Measurements from ENCODE around the gene TNKS2. TPM values are rescaled to one million over a fixed set of nuclear protein-coding genes. Genes with fewer than 3 reads are reported as not detected.
"Not testable (repeated sequence)": the region's sequence is repeated elsewhere in the genome, so short reads cannot be mapped to it uniquely, and the experiment has no call there.

Gene TNKS2
- total and polyA plus RNA-seq, 3 donors from 2014 or later: 23.4 to 36.1 (median 31.3) TPM

DNA sequence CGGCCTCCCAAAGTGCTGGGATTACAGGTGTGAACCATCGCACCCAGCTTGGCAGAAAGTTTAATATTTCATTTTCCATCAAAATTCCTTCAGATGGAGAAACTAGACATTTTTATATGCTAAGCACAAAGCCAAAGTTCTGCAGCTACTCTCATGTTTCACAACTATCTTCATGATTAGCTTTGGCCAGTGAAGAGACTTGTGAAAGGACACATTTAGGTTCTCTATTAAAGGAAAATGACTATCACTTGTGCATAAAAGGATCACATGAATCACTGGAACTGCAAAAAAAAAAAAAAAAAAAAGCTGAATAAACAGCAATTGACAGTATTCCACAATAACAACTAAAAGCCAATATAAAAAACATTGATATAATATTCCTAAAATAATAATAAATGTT lies 94.8 kb downstream of the TNKS2 start:
- H3K4me1 ChIP-seq: no peaks in the 10 kb centered on the region
- TF ChIP-seq CTCF (IDR thresholded peaks at IDR 0.05): no peak
- no peak overlapping the region for H3K27ac ChIP-seq
- WGBS, 2 donors: 100% methylated on average over 2 of the region's 2 CpGs
- H3K36me3 ChIP-seq (ENCODE audit: low read depth, missing control alignments): no peaks in the 10 kb centered on the region
- no peak for DNase-seq
- no peak overlapping the region for H3K4me3 ChIP-seq
- intact Hi-C loops (cut with DNase I; ENCODE audit: low total_unique reads): no loop called here
- H3K27me3 ChIP-seq: no peaks in the 10 kb centered on the region
- H3K9me3 ChIP-seq: no peaks in the 10 kb centered on the region

DNA sequence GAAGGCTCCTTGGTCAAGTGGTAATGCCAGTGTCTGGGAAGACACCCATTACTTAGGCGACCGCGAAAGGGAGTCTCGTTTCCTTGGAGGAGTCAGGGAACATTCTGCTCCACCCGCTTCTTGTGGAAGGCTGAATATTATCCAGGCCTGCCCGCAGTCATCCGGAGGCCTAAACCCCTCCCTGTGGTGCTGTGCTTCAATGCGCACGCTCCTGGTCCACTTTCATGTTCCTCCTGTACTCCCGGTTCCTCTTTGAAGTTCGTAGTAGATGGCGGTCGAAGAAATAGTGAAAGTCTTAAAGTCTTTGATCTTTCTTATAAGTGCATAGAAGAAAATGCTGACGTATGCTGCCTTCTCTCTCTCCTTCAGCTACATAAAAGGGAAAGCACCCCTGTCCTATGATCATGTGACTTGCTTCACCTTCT lies 96.0 kb downstream of the TNKS2 start:
- H3K36me3 ChIP-seq (ENCODE audit: low read depth, missing control alignments); H3K27me3 ChIP-seq; H3K4me1 ChIP-seq; intact Hi-C loops (cut with DNase I; ENCODE audit: low total_unique reads); H3K9me3 ChIP-seq; H3K4me3 ChIP-seq; DNase-seq; H3K27ac ChIP-seq: not testable (repeated sequence)
- 61 to 67% methylated on average over 12 to 14 of the region's 14 CpGs for WGBS, 2 donors

GRCh38 chr10:91896212-91896756 lies 98.1 kb downstream of the TNKS2 start:
- no peaks in the 10 kb centered on the region for H3K27me3 ChIP-seq
- intact Hi-C loops (cut with DNase I; ENCODE audit: low total_unique reads): no loop called here
- no peaks in the 10 kb centered on the region for H3K36me3 ChIP-seq (ENCODE audit: low read depth, missing control alignments)
- no peak for DNase-seq
- TF ChIP-seq POLR2A (IDR thresholded peaks at IDR 0.05) (no peak), CTCF (IDR thresholded peaks at IDR 0.05) (no peak)
- no peaks in the 10 kb centered on the region for H3K4me1 ChIP-seq
- no peak overlapping the region for H3K4me3 ChIP-seq
- no peak overlapping the region for H3K27ac ChIP-seq
- 94 to 97% methylated on average over 3 of the region's 3 CpGs for WGBS, 2 donors
- H3K9me3 ChIP-seq: no peaks in the 10 kb centered on the region

GRCh38 chr10:91897421-91897820 lies 99.2 kb downstream of the TNKS2 start:
- H3K27me3 ChIP-seq: no peaks in the 10 kb centered on the region
- no peak overlapping the region for H3K4me3 ChIP-seq
- no peak overlapping the region for H3K27ac ChIP-seq
- 68 to 75% methylated on average over 8 of the region's 8 CpGs for WGBS, 2 donors
- H3K9me3 ChIP-seq: no peaks in the 10 kb centered on the region
- H3K4me1 ChIP-seq: no peaks in the 10 kb centered on the region
- intact Hi-C loops (cut with DNase I; ENCODE audit: low total_unique reads): no loop called here
- no peak for DNase-seq
- TF ChIP-seq CTCF (IDR thresholded peaks at IDR 0.05): no peak
- TF ChIP-seq POLR2A (IDR thresholded peaks at IDR 0.05): no peak
- H3K36me3 ChIP-seq (ENCODE audit: low read depth, missing control alignments): no peaks in the 10 kb centered on the region

DNA sequence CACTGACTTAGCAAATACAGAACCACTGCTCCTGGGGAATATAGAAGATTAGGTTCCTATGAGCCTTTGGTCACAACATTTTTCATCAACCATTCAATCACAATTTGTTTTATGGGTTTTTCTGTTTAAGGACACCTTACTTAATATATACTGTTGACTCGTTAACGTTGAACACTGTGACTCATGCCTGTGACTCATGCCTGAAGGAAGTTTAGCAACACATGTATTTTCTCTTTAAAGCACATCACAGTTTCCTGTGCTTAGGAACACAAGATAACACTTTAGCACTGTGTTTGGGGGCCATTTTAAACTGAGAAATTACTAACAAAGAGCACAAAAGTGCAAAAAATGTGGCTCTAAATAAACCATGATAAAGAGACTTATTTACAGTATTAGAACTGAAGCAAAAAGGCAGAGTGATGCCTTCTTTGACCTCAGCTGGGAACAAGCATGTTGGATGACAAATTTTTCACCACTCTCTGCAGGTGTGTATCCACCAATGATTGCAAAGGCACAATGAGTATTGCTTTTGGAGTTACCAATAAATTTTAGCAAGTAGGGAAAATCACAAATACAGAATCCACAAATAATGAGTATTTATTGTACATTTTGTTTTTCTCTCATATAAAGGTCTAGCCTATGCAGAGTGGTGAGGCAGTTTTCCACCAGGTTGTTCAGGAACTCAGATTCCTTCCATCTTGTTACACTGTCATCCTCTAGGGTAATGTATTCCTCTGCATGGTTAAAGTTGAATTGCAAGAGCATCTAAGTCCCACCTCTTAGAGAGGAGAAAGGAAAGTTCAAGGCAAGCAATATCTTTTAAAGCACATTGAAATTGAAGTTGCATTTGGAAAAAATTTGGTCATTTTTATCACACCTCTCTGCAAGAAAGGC lies 103.8 kb downstream of the TNKS2 start:
- Histone ChIP-seq H3K27me3 (no peaks in the 10 kb centered on the region), H3K27ac (no peak overlapping the region), H3K9me3 (no peaks in the 10 kb centered on the region), H3K4me1 (no peaks in the 10 kb centered on the region), H3K4me3 (no peak overlapping the region), H3K36me3 (ENCODE audit: low read depth, missing control alignments) (no peaks in the 10 kb centered on the region)
- WGBS, 2 donors: 19 to 42% methylated on average over 2 of the region's 2 CpGs
- intact Hi-C loops (cut with DNase I; ENCODE audit: low total_unique reads): no loop called here
- TF ChIP-seq CTCF (IDR thresholded peaks at IDR 0.05): no peak
- no peak for TF ChIP-seq POLR2A (IDR thresholded peaks at IDR 0.05)
- no peak for DNase-seq
